Calu3 (cell line): ENCODE results near the gene GGCT. TPM values are rescaled to one million over a fixed set of nuclear protein-coding genes. Genes with fewer than 3 reads are reported as not detected.
"Not testable (repeated sequence)": the region's sequence is repeated elsewhere in the genome, so short reads cannot be mapped to it uniquely, and the experiment has no call there.

ENCODE experiments used
- BruUV-seq: library from RNA; stranded (reverse); fragments of 400-500 nt; replicated peaks from 2 replicates; lab custom pipeline; 2021; lab: Mats Ljungman, UMichigan
- CTCF ChIA-PET: fragments of 300-600 bp; sonication (Branson Sonifier 250); formaldehyde crosslinking; loops from one replicate; lab custom pipeline; 2022; ENCODE audit warnings: antibody characterized with exemption; lab: Charles Lee
- DNase-seq: peaks from one replicate; pipeline ENCODE4 v3.0.0; 2022
- H3K27ac Mint-ChIP-seq: one replicate; pipeline ENCODE4 v1.8.0; 2022; ENCODE audit warnings: mixed read lengths; ENCODE audit not compliant: unreplicated experiment
- H3K27me3 Mint-ChIP-seq: one replicate; pipeline ENCODE4 v1.8.0; 2022; ENCODE audit warnings: mixed read lengths; ENCODE audit not compliant: unreplicated experiment
- H3K36me3 Mint-ChIP-seq: one replicate; pipeline ENCODE4 v1.8.0; 2022; ENCODE audit warnings: mild to moderate bottlenecking, moderate library complexity, mixed read lengths; ENCODE audit not compliant: insufficient read depth, unreplicated experiment
- H3K4me1 Mint-ChIP-seq: one replicate; pipeline ENCODE4 v1.8.0; 2022; ENCODE audit warnings: mild to moderate bottlenecking, low read depth, mixed read lengths; ENCODE audit not compliant: unreplicated experiment
- H3K4me3 Mint-ChIP-seq: one replicate; pipeline ENCODE4 v1.8.0; 2022; ENCODE audit warnings: mild to moderate bottlenecking, low read depth, moderate library complexity, mixed read lengths; ENCODE audit not compliant: unreplicated experiment
- H3K9me3 Mint-ChIP-seq: one replicate; pipeline ENCODE4 v1.8.0; 2022; ENCODE audit warnings: low read depth, mixed read lengths; ENCODE audit not compliant: unreplicated experiment
- intact Hi-C: fragments of 100-400 bp; cut with micrococcal nuclease; formaldehyde crosslinking; loops from one replicate; pipeline ENCODE4 v1.10.0; 2022; ENCODE audit not compliant: unreplicated experiment
- total RNA-seq: library from RNA; stranded (reverse); gene quantifications from 2 replicates; pipeline ENCODE4 v1.2.3, GENCODE V29; 2022
- TF ChIP-seq, protein P1 (sequence below): fragments of 200-600 bp; IDR thresholded peaks from one replicate; pipeline ENCODE4 v1.8.0; 2022; ENCODE audit warnings: antibody characterized with exemption; ENCODE audit not compliant: unreplicated experiment

The GGCT gene
- total RNA-seq, 1 experiment from 2014 or later = 90.6 TPM

DNA sequence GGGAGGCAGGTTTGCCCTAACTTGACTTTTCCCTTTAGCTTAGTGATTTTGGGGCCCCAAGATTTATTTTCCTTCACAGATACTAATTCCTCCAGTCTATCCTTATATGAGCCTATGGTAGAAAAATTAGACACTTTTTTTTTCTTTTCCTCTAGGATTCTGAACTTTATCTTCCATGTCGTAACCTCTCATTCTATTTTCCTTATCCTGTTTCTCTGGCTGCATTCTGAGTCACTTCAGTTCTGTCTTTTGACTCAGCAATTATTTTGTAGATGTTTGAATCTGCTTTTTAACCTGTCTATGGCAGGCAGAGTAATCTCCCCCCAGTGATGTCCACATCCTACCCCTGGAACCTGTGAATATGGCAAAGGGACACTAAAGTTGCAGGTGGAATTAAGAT lies 19.0 kb downstream of the GGCT start:
- CTCF ChIA-PET = no interaction called here
- no peaks in the 10 kb centered on the region for H3K36me3 Mint-ChIP-seq
- no peaks in the 10 kb centered on the region for H3K4me1 Mint-ChIP-seq
- no peak overlapping the region for H3K27ac Mint-ChIP-seq
- H3K4me3 Mint-ChIP-seq = no peak overlapping the region
- intact Hi-C loops = no loop called here
- no peaks in the 10 kb centered on the region for H3K27me3 Mint-ChIP-seq
- H3K9me3 Mint-ChIP-seq = no peaks in the 10 kb centered on the region
- DNase-seq = no peak
- BruUV-seq = no TSS peak
- TF ChIP-seq, protein P1, sequence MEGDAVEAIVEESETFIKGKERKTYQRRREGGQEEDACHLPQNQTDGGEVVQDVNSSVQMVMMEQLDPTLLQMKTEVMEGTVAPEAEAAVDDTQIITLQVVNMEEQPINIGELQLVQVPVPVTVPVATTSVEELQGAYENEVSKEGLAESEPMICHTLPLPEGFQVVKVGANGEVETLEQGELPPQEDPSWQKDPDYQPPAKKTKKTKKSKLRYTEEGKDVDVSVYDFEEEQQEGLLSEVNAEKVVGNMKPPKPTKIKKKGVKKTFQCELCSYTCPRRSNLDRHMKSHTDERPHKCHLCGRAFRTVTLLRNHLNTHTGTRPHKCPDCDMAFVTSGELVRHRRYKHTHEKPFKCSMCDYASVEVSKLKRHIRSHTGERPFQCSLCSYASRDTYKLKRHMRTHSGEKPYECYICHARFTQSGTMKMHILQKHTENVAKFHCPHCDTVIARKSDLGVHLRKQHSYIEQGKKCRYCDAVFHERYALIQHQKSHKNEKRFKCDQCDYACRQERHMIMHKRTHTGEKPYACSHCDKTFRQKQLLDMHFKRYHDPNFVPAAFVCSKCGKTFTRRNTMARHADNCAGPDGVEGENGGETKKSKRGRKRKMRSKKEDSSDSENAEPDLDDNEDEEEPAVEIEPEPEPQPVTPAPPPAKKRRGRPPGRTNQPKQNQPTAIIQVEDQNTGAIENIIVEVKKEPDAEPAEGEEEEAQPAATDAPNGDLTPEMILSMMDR = no peak

DNA sequence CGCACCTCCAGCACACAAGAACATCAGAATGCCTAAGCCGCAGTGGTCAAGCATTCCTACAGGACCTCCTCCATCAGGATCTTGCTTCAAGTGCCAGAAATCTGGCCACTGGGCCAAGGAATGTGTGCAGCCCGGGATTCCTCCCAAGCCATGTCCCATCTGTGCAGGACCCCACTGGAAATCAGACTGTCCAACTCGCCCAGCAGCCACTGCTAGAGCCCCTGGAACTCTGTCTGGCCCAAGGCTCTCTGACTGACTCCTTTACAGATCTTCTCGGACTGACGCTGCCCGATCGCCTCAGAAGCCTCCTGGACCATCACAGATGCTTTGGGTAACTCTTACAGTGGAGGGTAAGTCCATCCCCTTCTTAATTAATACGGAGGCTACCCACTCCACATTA lies 23.2 kb downstream of the GGCT start:
- H3K27ac Mint-ChIP-seq, H3K9me3 Mint-ChIP-seq, H3K27me3 Mint-ChIP-seq, BruUV-seq, CTCF ChIA-PET, intact Hi-C loops, H3K4me3 Mint-ChIP-seq, H3K4me1 Mint-ChIP-seq, DNase-seq: not testable (repeated sequence)
- H3K36me3 Mint-ChIP-seq = peaks cover 13% of the 10 kb centered on the region

DNA sequence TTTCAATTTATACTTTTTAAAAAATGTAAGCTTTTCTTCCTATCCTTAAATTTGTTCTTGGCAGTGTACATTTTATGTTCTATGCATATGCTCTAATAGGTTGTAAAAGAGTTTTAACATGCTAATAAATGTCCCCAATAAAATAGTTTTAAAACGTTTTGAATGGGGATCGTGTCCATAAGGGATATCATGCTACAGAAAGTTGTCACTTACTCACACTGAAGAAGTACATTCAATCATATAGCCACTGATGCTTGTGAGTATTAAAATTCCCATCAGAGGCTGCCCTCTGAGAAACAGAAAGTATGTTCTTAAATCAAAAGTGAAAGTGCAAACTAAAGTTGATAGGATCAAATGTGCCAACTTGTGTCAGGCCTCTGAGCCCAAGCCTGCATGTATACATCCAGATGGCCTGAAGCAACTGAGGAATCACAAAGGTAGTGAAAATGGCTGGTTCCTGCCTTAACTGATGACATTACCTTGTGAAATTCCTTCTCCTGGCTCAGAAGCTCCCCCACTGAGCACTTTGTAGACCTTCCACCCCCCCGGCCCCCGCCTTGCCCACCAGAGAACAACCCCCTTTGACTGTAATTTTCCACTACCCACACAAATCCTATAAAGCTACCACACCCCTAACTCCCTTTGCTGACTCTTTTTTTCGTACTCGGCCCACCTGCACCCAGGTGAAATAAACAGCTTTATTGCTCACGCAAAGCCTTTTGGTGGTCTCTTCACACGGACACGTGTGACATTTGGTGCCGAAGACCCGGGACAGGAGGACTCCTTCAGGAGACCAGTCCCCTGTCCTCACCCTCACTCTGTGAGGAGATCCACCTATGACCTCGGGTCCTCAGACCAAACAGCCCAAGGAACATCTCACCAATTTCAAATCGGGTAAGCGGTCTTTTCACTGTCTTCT lies 25.2 kb downstream of the GGCT start:
- Mint-ChIP-seq H3K27me3 (no peaks in the 10 kb centered on the region), H3K9me3 (no peaks in the 10 kb centered on the region), H3K4me3 (no peak overlapping the region), H3K27ac (no peak overlapping the region), H3K36me3 (peaks cover 13% of the 10 kb centered on the region), H3K4me1 (no peaks in the 10 kb centered on the region)
- TF ChIP-seq, protein P1 = no peak
- CTCF ChIA-PET = interaction anchor here (1.3 to 1.4 kb wide), 2 partner anchors 14 to 72 kb away, joined by 3 to 6 read pairs; no protein-coding TSS in a partner anchor
- BruUV-seq = no TSS peak
- no peak for DNase-seq
- intact Hi-C loops = no loop called here

- intact Hi-C loops = no loop called here
- H3K36me3 Mint-ChIP-seq = peaks cover 13% of the 10 kb centered on the region
- H3K27me3 Mint-ChIP-seq = no peaks in the 10 kb centered on the region
- H3K9me3 Mint-ChIP-seq = no peaks in the 10 kb centered on the region
- no peaks in the 10 kb centered on the region for H3K4me1 Mint-ChIP-seq
- no peak within 1 kb of the TSS for H3K4me3 Mint-ChIP-seq
- DNase-seq = peak; percentile 91
- CTCF ChIA-PET = interaction anchor here (0.5 to 1.6 kb wide), 9 partner anchors 9 to 920 kb away, joined by 3 to 7 read pairs (median 4); partner anchors contain the start of gene ZNRF2
- TF ChIP-seq, protein P1 = no peak
- BruUV-seq = TSS peak; percentile 75
- peak within 1 kb of the TSS; percentile 57 for H3K27ac Mint-ChIP-seq
These were observed 26.1 kb downstream of the GGCT start, which contains the start of gene NOD1 for GRCh38 chr7:30478349-30479201. Gene NOD1, minus strand, starts transcription at chr7:30478784. Its CDS starts 21,863 bp downstream, at chr7:30456921.
